GM12878 (cell line): ENCODE data around the gene CYP4F8. TPM values are rescaled to one million over a fixed set of nuclear protein-coding genes. Genes with fewer than 3 reads are reported as not detected.

ENCODE experiments used
- ATAC-seq: fragments of 200-7000 bp; cut with Tn5 transposase; 3 replicates; pipeline ENCODE4 v1.9.1; 2020; ENCODE audit warnings: mild to moderate bottlenecking, moderate library complexity
- BruUV-seq: library from RNA; stranded (reverse); fragments of 400-500 nt; replicated peaks from 2 replicates; lab custom pipeline; 2021; lab: Mats Ljungman, UMichigan
- CTCF ChIA-PET: fragments of 300-600 bp; sonication (Branson Sonifier 250); formaldehyde crosslinking; extraction: SDS; loops from one replicate; lab custom pipeline; 2021; ENCODE audit warnings: inconsistent platforms; lab: Yijun Ruan, JAX
- POLR2A ChIA-PET: fragments of 350-600 bp; formaldehyde crosslinking; extraction: SDS; loops from one replicate; lab custom pipeline; 2021; ENCODE audit warnings: inconsistent platforms; lab: Charles Lee
- RAD21 ChIA-PET: fragments of 300-600 bp; sonication (Branson Sonifier 250); formaldehyde crosslinking; loops from one replicate; lab custom pipeline; 2023; ENCODE audit warnings: antibody characterized with exemption; ENCODE audit not compliant: unreplicated experiment; lab: Charles Lee
- SMC1A ChIA-PET: fragments of 300-600 bp; sonication (Branson Sonifier 250); formaldehyde crosslinking; loops from one replicate; lab custom pipeline; 2023; ENCODE audit not compliant: unreplicated experiment, uncharacterized antibody; lab: Charles Lee
- DNase-seq: peaks from one replicate; pipeline ENCODE4 v3.0.0-alpha.2; 2011; ENCODE audit warnings: low read depth, low spot score
- FAIRE-seq: peaks from 3 replicates; lab custom pipeline; 2011; peaks lifted over from hg19 to GRCh38; lab: Jason Lieb, UNC
- H2AFZ ChIP-seq: 2 replicates; pipeline ENCODE4 v1.6.0; 2011; ENCODE audit warnings: low read depth, low read length, control low read depth; ENCODE audit not compliant: control insufficient read depth
- H3K27ac ChIP-seq: 2 replicates; pipeline ENCODE4 v1.5.1; 2011; ENCODE audit warnings: control low read depth; ENCODE audit not compliant: control insufficient read depth, insufficient read depth
- H3K27me3 ChIP-seq, 2 experiments: replicated peaks in 1 of 2; 2 replicates each; pipeline versions ENCODE4 v1.6.0 to v1.6.1; 2011; ENCODE audit warnings: low read length in 1 of 2; ENCODE audit not compliant: control insufficient read depth in 2 of 2, insufficient read depth in 2 of 2
- H3K36me3 ChIP-seq, 2 experiments: 2 replicates each; pipeline ENCODE4 v1.5.1; 2011; ENCODE audit warnings: low read length in 1 of 2; ENCODE audit not compliant: control insufficient read depth in 2 of 2, insufficient read depth in 2 of 2
- H3K4me1 ChIP-seq: 2 replicates; pipeline ENCODE4 v1.6.1; 2011; ENCODE audit warnings: mild to moderate bottlenecking, low read length, moderate library complexity, mixed read lengths; ENCODE audit not compliant: control insufficient read depth, insufficient read depth
- H3K4me2 ChIP-seq: 2 replicates; pipeline ENCODE4 v1.6.0; 2011; ENCODE audit warnings: control low read depth; ENCODE audit not compliant: control insufficient read depth, insufficient read depth
- H3K4me3 ChIP-seq: fragments of 200-600 bp; sonication (generic); 2 replicates; pipeline ENCODE4 v1.5.1; 2016
- H3K79me2 ChIP-seq: 2 replicates; pipeline ENCODE4 v1.6.0; 2011; ENCODE audit warnings: low read length; ENCODE audit not compliant: control insufficient read depth, insufficient read depth
- H3K9ac ChIP-seq: 2 replicates; pipeline ENCODE4 v1.8.0; 2011; ENCODE audit warnings: low read length, control low read depth, mixed read lengths; ENCODE audit not compliant: control insufficient read depth, insufficient read depth
- H3K9me3 ChIP-seq: replicated peaks from 3 replicates; pipeline ENCODE4 v1.5.1; 2011; ENCODE audit warnings: mild to moderate bottlenecking, low read length; ENCODE audit not compliant: control insufficient read depth, insufficient read depth
- H4K20me1 ChIP-seq: 2 replicates; pipeline ENCODE4 v1.6.0; 2011; ENCODE audit not compliant: control insufficient read depth, insufficient read depth
- CREM ChIP-seq: IDR thresholded peaks from 2 replicates; pipeline ENCODE4 v1.6.1; 2014; ENCODE audit warnings: antibody characterized with exemption, low read depth
- ELK1 ChIP-seq: IDR thresholded peaks from 2 replicates; pipeline ENCODE4 v1.6.1; 2012; ENCODE audit warnings: low read depth, low read length, improper control_type of control experiment
- HCFC1 ChIP-seq: fragments of 150-350 bp; IDR thresholded peaks from 2 replicates; pipeline ENCODE4 v1.6.1; 2014; ENCODE audit warnings: low read length
- IKZF1 ChIP-seq: fragments of 450-650 bp; conservative IDR thresholded peaks from 2 replicates; pipeline ENCODE4 v1.6.1; 2017; ENCODE audit warnings: antibody characterized with exemption, mild to moderate bottlenecking
- IRF4 ChIP-seq: IDR thresholded peaks from 2 replicates; pipeline ENCODE4 v1.6.1; 2011; ENCODE audit warnings: low read depth, low read length
- MLLT1 ChIP-seq: fragments of 450-650 bp; IDR thresholded peaks from 2 replicates; pipeline ENCODE4 v1.6.1; 2016; ENCODE audit warnings: mild to moderate bottlenecking
- NFIC ChIP-seq: IDR thresholded peaks from 2 replicates; pipeline ENCODE4 v1.6.1; 2012; ENCODE audit warnings: low read depth, mild to moderate bottlenecking, inconsistent platforms, low read length, moderate library complexity
- PAX8 ChIP-seq: fragments of 450-650 bp; IDR thresholded peaks from 2 replicates; pipeline ENCODE4 v1.6.1; 2017; ENCODE audit warnings: mild to moderate bottlenecking, moderate library complexity
- POLR2AphosphoS2 ChIP-seq: IDR thresholded peaks from 2 replicates; pipeline ENCODE4 v1.6.1; 2011; ENCODE audit warnings: low read depth, mild to moderate bottlenecking, low read length, improper control_type of control experiment, moderate library complexity
- SREBF1 ChIP-seq: IDR thresholded peaks from 2 replicates; pipeline ENCODE4 v1.6.1; 2012; ENCODE audit warnings: mild to moderate bottlenecking, low read length
- TCF3 ChIP-seq: IDR thresholded peaks from 2 replicates; pipeline ENCODE4 v1.6.1; 2012; ENCODE audit warnings: low read depth, mild to moderate bottlenecking, low read length, borderline replicate concordance; ENCODE audit not compliant: insufficient read depth
- WRNIP1 ChIP-seq: IDR thresholded peaks from 2 replicates; pipeline ENCODE4 v1.6.1; 2011; ENCODE audit warnings: low read depth, low read length, improper control_type of control experiment, borderline replicate concordance
- ZNF207 ChIP-seq: fragments of 450-650 bp; IDR thresholded peaks from 2 replicates; pipeline ENCODE4 v1.6.1; 2014; ENCODE audit warnings: antibody characterized with exemption, mild to moderate bottlenecking, borderline replicate concordance
- WGBS: methylation state at CpG from one replicate; pipeline ENCODE4 v1.1.6; 2016; ENCODE audit warnings: low lambda C conversion rate; ENCODE audit not compliant: insufficient replicate concordance, insufficient coverage; ENCODE audit errors: missing lambda C conversion rate; 5-methylcytosine and 5-hydroxymethylcytosine counted together
- in situ Hi-C: fragments of 300-500 bp; cut with MboI; formaldehyde crosslinking; loops from 9 replicates; pipeline ENCODE4 v1.14.3; 2018; ENCODE audit warnings: mixed read lengths
- intact Hi-C: fragments of 100-400 bp; cut with micrococcal nuclease; formaldehyde crosslinking; loops from one replicate; pipeline ENCODE4 v1.14.2; 2022; ENCODE audit not compliant: unreplicated experiment
- polyA plus RNA-seq, 11 experiments: library from polyadenylated mRNA; depleted of rRNA in 4 of 11; unstranded in 6 of 11; stranded (reverse) in 5 of 11; fragments of >200 nt; fragmentation: Nextera tagmentation in 4 of 11; fragmentation: Illumina TruSeq in 1 of 11; extraction: Ambion mirVana in 4 of 11; extraction: Trizol in 1 of 11; gene quantifications; 1 replicate in 1 of 11; 2 replicates in 10 of 11; pipeline versions ENCODE4 v1.2.1 to v1.2.3, GENCODE V29; 2011 to 2016; ENCODE audit warnings: inconsistent platforms in 2 of 11, missing spikeins in 2 of 11, low read depth in 1 of 11
- total RNA-seq, 4 experiments: library from RNA; depleted of rRNA in 3 of 4; stranded (reverse); fragments of >200 nt in 3 of 4; fragmentation: Illumina TruSeq in 1 of 4; extraction: Trizol in 1 of 4; gene quantifications; 2 replicates each; pipeline versions ENCODE4 v1.2.1 to v1.2.3, GENCODE V29; 2013 to 2021
- TF ChIP-seq, protein P1 (sequence below): IDR thresholded peaks from 2 replicates; pipeline ENCODE4 v1.6.1; 2012; ENCODE audit warnings: mild to moderate bottlenecking, low read depth, low read length
- TF ChIP-seq, protein P2 (sequence below): fragments of 450-650 bp; IDR thresholded peaks from 2 replicates; pipeline ENCODE4 v1.6.1; 2017; ENCODE audit warnings: mild to moderate bottlenecking, moderate library complexity

CYP4F8 gene
- total and polyA plus RNA-seq, 10 of the 15 experiments (the other 5 are each of a cell fraction or from before 2014, with no cell fraction given), result not detected

DNA sequence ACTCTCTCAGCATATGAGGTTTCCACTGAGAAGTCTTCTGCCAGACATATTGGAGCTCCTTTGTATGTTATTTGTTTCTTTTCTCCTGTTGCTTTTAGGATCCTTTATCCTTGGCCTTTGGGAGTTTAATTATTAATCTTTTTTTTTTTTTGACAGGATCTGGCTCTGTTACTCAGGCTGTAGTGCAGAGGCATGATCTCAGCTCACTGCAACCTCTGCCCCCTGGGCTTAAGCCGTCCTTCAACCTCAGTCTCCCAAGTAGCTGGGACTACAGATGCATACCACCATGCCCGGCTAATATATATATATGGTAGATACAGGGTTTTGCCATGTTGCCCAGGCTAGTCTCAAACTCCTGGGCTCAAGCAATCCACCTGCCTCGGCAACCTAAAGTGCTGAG lies 19.1 kb downstream of the CYP4F8 start:
- ChIA-PET CTCF (interaction anchor here (0.6 to 0.8 kb wide), 3 partner anchors 171 to 552 kb away, joined by 3 read pairs; no protein-coding TSS in a partner anchor), POLR2A (no interaction called here), RAD21 (no interaction called here), SMC1A (no interaction called here)
- in situ Hi-C loops, result loop anchor here (25.0 kb wide), 1 partner anchor 753 kb away; no protein-coding TSS in a partner anchor
- WGBS, result 20% methylated on average over 3 of the region's 3 CpGs
- H3K9ac ChIP-seq, result no peak overlapping the region
- H3K4me1 ChIP-seq, result no peaks in the 10 kb centered on the region
- H3K79me2 ChIP-seq, result no peaks in the 10 kb centered on the region
- intact Hi-C loops, result loop anchor here (5.0 kb wide), 1 partner anchor 473 kb away; no protein-coding TSS in a partner anchor
- H3K4me2 ChIP-seq, result no peak overlapping the region
- no peak overlapping the region for H3K27ac ChIP-seq
- H3K4me3 ChIP-seq, result no peak overlapping the region
- no peaks in the 10 kb centered on the region; a peak in 1 of 4 replicates for H3K27me3 ChIP-seq
- H3K9me3 ChIP-seq, result no peaks in the 10 kb centered on the region
- FAIRE-seq, result no peak
- ATAC-seq, result no peak
- DNase-seq, result no peak
- H2AFZ ChIP-seq, result no peak overlapping the region
- H4K20me1 ChIP-seq, result no peaks in the 10 kb centered on the region
- no peaks in the 10 kb centered on the region for H3K36me3 ChIP-seq
- BruUV-seq, result no TSS peak
- TF ChIP-seq PAX8 (no peak), WRNIP1 (no peak), IKZF1 (no peak), ELK1 (no peak), HCFC1 (no peak), CREM (no peak), IRF4 (no peak), ZNF207 (no peak), MLLT1 (no peak), TCF3 (no peak), POLR2AphosphoS2 (no peak), SREBF1 (no peak), NFIC (no peak)
- TF ChIP-seq, protein P1, sequence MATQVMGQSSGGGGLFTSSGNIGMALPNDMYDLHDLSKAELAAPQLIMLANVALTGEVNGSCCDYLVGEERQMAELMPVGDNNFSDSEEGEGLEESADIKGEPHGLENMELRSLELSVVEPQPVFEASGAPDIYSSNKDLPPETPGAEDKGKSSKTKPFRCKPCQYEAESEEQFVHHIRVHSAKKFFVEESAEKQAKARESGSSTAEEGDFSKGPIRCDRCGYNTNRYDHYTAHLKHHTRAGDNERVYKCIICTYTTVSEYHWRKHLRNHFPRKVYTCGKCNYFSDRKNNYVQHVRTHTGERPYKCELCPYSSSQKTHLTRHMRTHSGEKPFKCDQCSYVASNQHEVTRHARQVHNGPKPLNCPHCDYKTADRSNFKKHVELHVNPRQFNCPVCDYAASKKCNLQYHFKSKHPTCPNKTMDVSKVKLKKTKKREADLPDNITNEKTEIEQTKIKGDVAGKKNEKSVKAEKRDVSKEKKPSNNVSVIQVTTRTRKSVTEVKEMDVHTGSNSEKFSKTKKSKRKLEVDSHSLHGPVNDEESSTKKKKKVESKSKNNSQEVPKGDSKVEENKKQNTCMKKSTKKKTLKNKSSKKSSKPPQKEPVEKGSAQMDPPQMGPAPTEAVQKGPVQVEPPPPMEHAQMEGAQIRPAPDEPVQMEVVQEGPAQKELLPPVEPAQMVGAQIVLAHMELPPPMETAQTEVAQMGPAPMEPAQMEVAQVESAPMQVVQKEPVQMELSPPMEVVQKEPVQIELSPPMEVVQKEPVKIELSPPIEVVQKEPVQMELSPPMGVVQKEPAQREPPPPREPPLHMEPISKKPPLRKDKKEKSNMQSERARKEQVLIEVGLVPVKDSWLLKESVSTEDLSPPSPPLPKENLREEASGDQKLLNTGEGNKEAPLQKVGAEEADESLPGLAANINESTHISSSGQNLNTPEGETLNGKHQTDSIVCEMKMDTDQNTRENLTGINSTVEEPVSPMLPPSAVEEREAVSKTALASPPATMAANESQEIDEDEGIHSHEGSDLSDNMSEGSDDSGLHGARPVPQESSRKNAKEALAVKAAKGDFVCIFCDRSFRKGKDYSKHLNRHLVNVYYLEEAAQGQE, result no peak
- TF ChIP-seq, protein P2, sequence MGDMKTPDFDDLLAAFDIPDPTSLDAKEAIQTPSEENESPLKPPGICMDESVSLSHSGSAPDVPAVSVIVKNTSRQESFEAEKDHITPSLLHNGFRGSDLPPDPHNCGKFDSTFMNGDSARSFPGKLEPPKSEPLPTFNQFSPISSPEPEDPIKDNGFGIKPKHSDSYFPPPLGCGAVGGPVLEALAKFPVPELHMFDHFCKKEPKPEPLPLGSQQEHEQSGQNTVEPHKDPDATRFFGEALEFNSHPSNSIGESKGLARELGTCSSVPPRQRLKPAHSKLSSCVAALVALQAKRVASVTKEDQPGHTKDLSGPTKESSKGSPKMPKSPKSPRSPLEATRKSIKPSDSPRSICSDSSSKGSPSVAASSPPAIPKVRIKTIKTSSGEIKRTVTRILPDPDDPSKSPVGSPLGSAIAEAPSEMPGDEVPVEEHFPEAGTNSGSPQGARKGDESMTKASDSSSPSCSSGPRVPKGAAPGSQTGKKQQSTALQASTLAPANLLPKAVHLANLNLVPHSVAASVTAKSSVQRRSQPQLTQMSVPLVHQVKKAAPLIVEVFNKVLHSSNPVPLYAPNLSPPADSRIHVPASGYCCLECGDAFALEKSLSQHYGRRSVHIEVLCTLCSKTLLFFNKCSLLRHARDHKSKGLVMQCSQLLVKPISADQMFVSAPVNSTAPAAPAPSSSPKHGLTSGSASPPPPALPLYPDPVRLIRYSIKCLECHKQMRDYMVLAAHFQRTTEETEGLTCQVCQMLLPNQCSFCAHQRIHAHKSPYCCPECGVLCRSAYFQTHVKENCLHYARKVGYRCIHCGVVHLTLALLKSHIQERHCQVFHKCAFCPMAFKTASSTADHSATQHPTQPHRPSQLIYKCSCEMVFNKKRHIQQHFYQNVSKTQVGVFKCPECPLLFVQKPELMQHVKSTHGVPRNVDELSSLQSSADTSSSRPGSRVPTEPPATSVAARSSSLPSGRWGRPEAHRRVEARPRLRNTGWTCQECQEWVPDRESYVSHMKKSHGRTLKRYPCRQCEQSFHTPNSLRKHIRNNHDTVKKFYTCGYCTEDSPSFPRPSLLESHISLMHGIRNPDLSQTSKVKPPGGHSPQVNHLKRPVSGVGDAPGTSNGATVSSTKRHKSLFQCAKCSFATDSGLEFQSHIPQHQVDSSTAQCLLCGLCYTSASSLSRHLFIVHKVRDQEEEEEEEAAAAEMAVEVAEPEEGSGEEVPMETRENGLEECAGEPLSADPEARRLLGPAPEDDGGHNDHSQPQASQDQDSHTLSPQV, result no peak
